Naive thymus-derived CD8-positive, alpha-beta T cell (primary cell): ENCODE results near the gene GNA12. TPM values are rescaled to one million over a fixed set of nuclear protein-coding genes. Genes with fewer than 3 reads are reported as not detected.

ENCODE experiments used
- ATAC-seq, 2 donors: fragments of 150-1000 bp; cut with Tn5 transposase in 1 of 2; sonication (Bioruptor Pico), chemical (Tn5 transposase) in 1 of 2; 1 replicate in 1 of 2; 2 replicates in 1 of 2; pipeline ENCODE4 v1.10.0; 2021; ENCODE audit warnings: mild to moderate bottlenecking in 2 of 2, moderate library complexity in 2 of 2
- POLR2A ChIA-PET: fragments of 350-600 bp; sonication (Branson Sonifier 250); formaldehyde crosslinking; loops from one replicate; lab custom pipeline; 2021; ENCODE audit warnings: antibody characterized with exemption; lab: Charles Lee
- DNase-seq, 10 donors: peaks; one replicate each; pipeline versions ENCODE4 v3.0.0 to v3.0.0-alpha.2; 2020 to 2022
- H3K27ac Mint-ChIP-seq, 10 donors: one replicate each; pipeline ENCODE4 v1.8.0; 2020 to 2022; ENCODE audit warnings: mild to moderate bottlenecking in 10 of 10, mixed read lengths in 10 of 10, moderate library complexity in 4 of 10, inconsistent platforms in 1 of 10
- H3K27me3 Mint-ChIP-seq, 5 donors: one replicate each; pipeline ENCODE4 v1.8.0; 2021 to 2022; ENCODE audit warnings: mixed read lengths in 5 of 5
- H3K36me3 Mint-ChIP-seq, 3 donors: one replicate each; pipeline ENCODE4 v1.8.0; 2020 to 2022; ENCODE audit warnings: mixed read lengths in 3 of 3, mild to moderate bottlenecking in 2 of 3, inconsistent platforms in 1 of 3
- H3K4me1 Mint-ChIP-seq, 4 donors: one replicate each; pipeline ENCODE4 v1.8.0; 2021 to 2022; ENCODE audit warnings: mixed read lengths in 4 of 4
- H3K4me3 Mint-ChIP-seq, 10 donors: one replicate each; pipeline ENCODE4 v1.8.0; 2020 to 2022; ENCODE audit warnings: mild to moderate bottlenecking in 10 of 10, mixed read lengths in 10 of 10, moderate library complexity in 6 of 10, inconsistent platforms in 1 of 10
- H3K9me3 Mint-ChIP-seq, 9 donors: one replicate each; pipeline ENCODE4 v1.8.0; 2020 to 2022; ENCODE audit warnings: mixed read lengths in 9 of 9, mild to moderate bottlenecking in 3 of 9, inconsistent platforms in 1 of 9, moderate library complexity in 1 of 9
- polyA plus RNA-seq, 3 donors: library from polyadenylated mRNA; unstranded; fragments of 300-500 nt; fragmentation: Illumina TruSeq; gene quantifications; one replicate each; pipeline ENCODE4 v1.2.3, GENCODE V29; 2021
- total RNA-seq, 8 experiments: library from RNA in 2 of 8; stranded (reverse) in 2 of 8; gene quantifications; one replicate each; pipeline ENCODE4 v1.2.3 and lab custom pipeline; 2021 to 2026

Gene GNA12
- total and polyA plus RNA-seq, 5 experiments from 2014 or later, result 4.6 to 21.4 (median 13.7) TPM

- Mint-ChIP-seq H3K27ac (peak overlapping the region in 1 of 10 donors; percentile 65), H3K4me3 (peak overlapping the region in 2 of 10 donors; percentile 8 to 34), H3K36me3 (no peaks in the 10 kb centered on the region), H3K27me3 (peaks cover 5 to 32% (median 14%) of the 10 kb centered on the region in 5 donors), H3K9me3 (no peaks in the 10 kb centered on the region), H3K4me1 (peaks cover 35 to 66% (median 57%) of the 10 kb centered on the region in 4 donors)
- POLR2A ChIA-PET, result interaction anchor here (0.6 to 1.6 kb wide), 5 partner anchors 10 to 181 kb away, joined by 3 to 5 read pairs (median 4); no protein-coding TSS in a partner anchor
- ATAC-seq (no peak), DNase-seq (peak in 1 of 10 donors; percentile 61)
Observed at GRCh38 chr7:2711895-2712675, 132.0 kb downstream of the GNA12 start.

GRCh38 chr7:2710901-2711551 is 133.1 kb downstream of the GNA12 start:
- POLR2A ChIA-PET, result interaction anchor here (1.0 to 4.1 kb wide), 5 partner anchors 10 to 202 kb away, joined by 3 to 26 read pairs (median 5); no protein-coding TSS in a partner anchor
- ATAC-seq (peak in 1 of 2 donors; percentile 47), DNase-seq (peak in 6 of 10 donors; percentile 37 to 62 (median 46))
- Mint-ChIP-seq H3K27me3 (peaks cover 5 to 30% (median 8%) of the 10 kb centered on the region in 5 donors), H3K27ac (peak overlapping the region in 8 of 10 donors; percentile 61 to 89 (median 80)), H3K36me3 (no peaks in the 10 kb centered on the region), H3K4me3 (peak overlapping the region in 8 of 10 donors; percentile 18 to 76 (median 66)), H3K9me3 (no peaks in the 10 kb centered on the region), H3K4me1 (peaks cover 28 to 55% (median 47%) of the 10 kb centered on the region in 4 donors)

GRCh38 chr7:2710286-2710655 is 133.8 kb downstream of the GNA12 start:
- H3K4me3 Mint-ChIP-seq, result peak overlapping the region in 7 of 10 donors; percentile 16 to 76 (median 61)
- POLR2A ChIA-PET, result interaction anchor here (0.5 to 4.1 kb wide), 9 partner anchors 8 to 291 kb away, joined by 3 to 26 read pairs (median 5); no protein-coding TSS in a partner anchor
- H3K9me3 Mint-ChIP-seq, result no peaks in the 10 kb centered on the region
- no peaks in the 10 kb centered on the region for H3K36me3 Mint-ChIP-seq
- H3K27me3 Mint-ChIP-seq, result peaks cover 5 to 30% (median 8%) of the 10 kb centered on the region in 5 donors
- H3K27ac Mint-ChIP-seq, result peak overlapping the region in 4 of 10 donors; percentile 14 to 61 (median 50)
- H3K4me1 Mint-ChIP-seq, result peaks cover 21 to 48% (median 40%) of the 10 kb centered on the region in 4 donors
- DNase-seq (peak in 2 of 10 donors; percentile 29 to 64), ATAC-seq (peak in 1 of 2 donors; percentile 17)

- DNase-seq, result peak; percentile 47 to 83 (median 80)
- ATAC-seq, result peak; percentile 86 to 97
- H3K27ac Mint-ChIP-seq, result peak overlapping the region in 4 of 10 donors; percentile 13 to 61 (median 28)
- H3K4me1 Mint-ChIP-seq, result peaks cover 16 to 42% (median 34%) of the 10 kb centered on the region in 4 donors
- H3K27me3 Mint-ChIP-seq, result peaks cover 5 to 30% (median 8%) of the 10 kb centered on the region in 5 donors
- H3K4me3 Mint-ChIP-seq, result peak overlapping the region in 9 of 10 donors; percentile 42 to 79 (median 65)
- no peaks in the 10 kb centered on the region for H3K36me3 Mint-ChIP-seq
- POLR2A ChIA-PET, result interaction anchor here (0.5 to 4.1 kb wide), 9 partner anchors 9 to 290 kb away, joined by 3 to 26 read pairs (median 5); no protein-coding TSS in a partner anchor
- H3K9me3 Mint-ChIP-seq, result no peaks in the 10 kb centered on the region
Observed at GRCh38 chr7:2709553-2710285, 134.4 kb downstream of the GNA12 start.

- H3K4me3 Mint-ChIP-seq, result no peak overlapping the region
- H3K27ac Mint-ChIP-seq, result no peak overlapping the region
- POLR2A ChIA-PET, result interaction anchor here (1.0 to 4.1 kb wide), 4 partner anchors 10 to 182 kb away, joined by 3 to 26 read pairs (median 11); no protein-coding TSS in a partner anchor
- no peaks in the 10 kb centered on the region for H3K36me3 Mint-ChIP-seq
- H3K9me3 Mint-ChIP-seq, result no peaks in the 10 kb centered on the region
- DNase-seq, result peak in 1 of 10 donors; percentile 55
- peaks cover 2 to 24% (median 8%) of the 10 kb centered on the region in 5 donors for H3K27me3 Mint-ChIP-seq
- ATAC-seq, result no peak
- H3K4me1 Mint-ChIP-seq, result peaks cover 11 to 32% (median 25%) of the 10 kb centered on the region in 4 donors
Observed at GRCh38 chr7:2708547-2709310, 135.4 kb downstream of the GNA12 start.

- H3K27me3 Mint-ChIP-seq, result peaks cover 0 to 21% (median 8%) of the 10 kb centered on the region in 5 donors
- H3K4me1 Mint-ChIP-seq, result peaks cover 11 to 29% (median 22%) of the 10 kb centered on the region in 4 donors
- no peak overlapping the region for H3K4me3 Mint-ChIP-seq
- no peak for ATAC-seq
- no peaks in the 10 kb centered on the region for H3K9me3 Mint-ChIP-seq
- POLR2A ChIA-PET, result interaction anchor here (2.5 to 4.1 kb wide), 2 partner anchors 9 to 10 kb away, joined by 17 to 26 read pairs; no protein-coding TSS in a partner anchor
- H3K27ac Mint-ChIP-seq, result no peak overlapping the region
- peak in 1 of 10 donors; percentile 58 for DNase-seq
- no peaks in the 10 kb centered on the region for H3K36me3 Mint-ChIP-seq
Observed at GRCh38 chr7:2708041-2708440, 136.1 kb downstream of the GNA12 start.

- Mint-ChIP-seq H3K4me1 (peaks cover 11 to 30% (median 22%) of the 10 kb centered on the region in 4 donors), H3K27me3 (peaks cover 0 to 20% (median 8%) of the 10 kb centered on the region in 5 donors), H3K36me3 (no peaks in the 10 kb centered on the region), H3K9me3 (no peaks in the 10 kb centered on the region), H3K27ac (no peak overlapping the region), H3K4me3 (no peak overlapping the region)
- DNase-seq (peak in 1 of 10 donors; percentile 45), ATAC-seq (no peak)
- POLR2A ChIA-PET, result interaction anchor here (4.1 kb wide), 1 partner anchor 9 kb away, joined by 26 read pairs; no protein-coding TSS in a partner anchor
Observed at GRCh38 chr7:2707481-2707880, 136.6 kb downstream of the GNA12 start.

GRCh38 chr7:2706685-2707126 is 137.4 kb downstream of the GNA12 start:
- POLR2A ChIA-PET, result no interaction called here
- DNase-seq, result peak in 1 of 10 donors; percentile 10
- Mint-ChIP-seq H3K4me1 (peaks cover 11 to 31% (median 20%) of the 10 kb centered on the region in 4 donors), H3K27me3 (peaks cover 0 to 18% (median 8%) of the 10 kb centered on the region in 5 donors), H3K4me3 (no peak overlapping the region), H3K36me3 (no peaks in the 10 kb centered on the region), H3K9me3 (no peaks in the 10 kb centered on the region), H3K27ac (no peak overlapping the region)
- ATAC-seq, result no peak

- no peaks in the 10 kb centered on the region for H3K9me3 Mint-ChIP-seq
- no peak overlapping the region for H3K27ac Mint-ChIP-seq
- H3K4me1 Mint-ChIP-seq, result peaks cover 6 to 24% (median 11%) of the 10 kb centered on the region in 4 donors
- H3K27me3 Mint-ChIP-seq, result peaks cover 0 to 13% (median 7%) of the 10 kb centered on the region in 5 donors
- H3K4me3 Mint-ChIP-seq, result no peak overlapping the region
- peak in 1 of 10 donors; percentile 40 for DNase-seq
- no peak for ATAC-seq
- POLR2A ChIA-PET, result no interaction called here
- no peaks in the 10 kb centered on the region for H3K36me3 Mint-ChIP-seq
Observed at GRCh38 chr7:2705371-2706096, 138.6 kb downstream of the GNA12 start.

- H3K4me3 Mint-ChIP-seq, result no peak overlapping the region
- peaks cover 0 to 3% (median 0%) of the 10 kb centered on the region in 5 donors for H3K27me3 Mint-ChIP-seq
- no peaks in the 10 kb centered on the region for H3K36me3 Mint-ChIP-seq
- H3K4me1 Mint-ChIP-seq, result peaks cover 13 to 34% (median 22%) of the 10 kb centered on the region in 4 donors
- POLR2A ChIA-PET, result interaction anchor here (1.3 kb wide), 1 partner anchor 32 kb away, joined by 3 read pairs; no protein-coding TSS in a partner anchor
- no peak for DNase-seq
- no peak for ATAC-seq
- H3K27ac Mint-ChIP-seq, result no peak overlapping the region
- H3K9me3 Mint-ChIP-seq, result no peaks in the 10 kb centered on the region
Observed at GRCh38 chr7:2702594-2702957, 141.5 kb downstream of the GNA12 start.
